Measurements from ENCODE around the gene SULT1A3.
"Not testable (repeated sequence)": the region's sequence is repeated elsewhere in the genome, so short reads cannot be mapped to it uniquely, and the experiment has no call there.

SULT1A3 gene

DNA sequence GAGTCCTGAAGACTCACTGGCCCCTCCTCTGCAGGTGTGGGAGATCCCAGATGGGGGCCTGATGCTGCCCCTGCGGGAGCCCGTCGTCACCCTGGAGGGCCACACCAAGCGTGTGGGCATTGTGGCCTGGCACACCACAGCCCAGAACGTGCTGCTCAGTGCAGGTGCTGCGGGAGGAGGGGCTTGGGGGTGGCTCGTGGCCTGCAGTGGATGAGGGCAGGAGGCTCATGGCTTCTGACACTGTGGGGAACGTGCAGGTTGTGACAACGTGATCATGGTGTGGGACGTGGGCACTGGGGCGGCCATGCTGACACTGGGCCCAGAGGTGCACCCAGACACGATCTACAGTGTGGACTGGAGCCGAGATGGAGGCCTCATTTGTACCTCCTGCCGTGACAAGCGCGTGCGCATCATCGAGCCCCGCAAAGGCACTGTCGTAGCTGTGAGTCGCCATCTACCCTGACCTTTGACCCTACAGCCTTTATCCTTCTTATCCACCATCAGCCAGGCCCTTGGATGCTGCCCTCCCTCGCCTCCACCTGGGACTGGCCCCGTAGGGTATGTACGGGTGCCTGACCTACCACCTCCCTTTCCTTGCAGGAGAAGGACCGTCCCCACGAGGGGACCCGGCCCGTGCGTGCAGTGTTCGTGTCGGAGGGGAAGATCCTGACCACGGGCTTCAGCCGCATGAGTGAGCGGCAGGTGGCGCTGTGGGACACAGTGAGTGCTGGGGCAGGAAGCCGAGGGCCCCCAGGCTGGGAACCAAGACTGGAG is 12.1 kb upstream of the SULT1A3 start:
- peak; percentile 64 to 87 (median 79) for DNase-seq

GRCh38 chr16:30187556-30187865 is 11.5 kb upstream of the SULT1A3 start:
- no peak for DNase-seq

GRCh38 chr16:30187971-30188561 is 11.0 kb upstream of the SULT1A3 start:
- DNase-seq = no peak

- not testable (repeated sequence) for DNase-seq
These were observed 7.9 kb upstream of the SULT1A3 start for GRCh38 chr16:30191158-30191557.

GRCh38 chr16:30193098-30193497 is 6.0 kb upstream of the SULT1A3 start:
- not testable (repeated sequence) for DNase-seq

DNA sequence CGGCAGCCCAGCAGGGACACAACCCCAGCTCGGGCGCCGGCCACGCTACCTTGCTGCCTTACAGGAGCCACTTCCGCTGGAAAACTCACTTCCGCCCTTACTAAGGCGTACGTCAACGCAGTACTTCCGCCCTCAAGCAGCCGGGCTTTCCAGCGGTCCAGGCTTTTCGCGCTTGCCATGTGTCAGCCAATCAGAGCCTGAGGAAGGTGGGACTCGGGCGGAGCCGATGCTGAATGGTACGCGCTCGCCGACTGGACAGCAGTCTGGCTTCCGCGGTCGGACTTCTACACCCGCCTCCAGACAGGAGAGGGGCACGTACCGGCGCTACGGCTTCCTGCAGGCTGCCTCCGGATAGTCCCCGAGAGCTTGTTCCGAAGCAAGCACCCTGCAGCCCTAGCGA is 5.4 kb upstream of the SULT1A3 start, which contains the start of the genes BOLA2B and SLX1A:
BOLA2B (minus strand) TSS at position 52 of the 400 bp plus-strand sequence. CDS start 71 bp downstream, outside the sequence.
SLX1A (plus strand) TSS at position 261 of the 400 bp plus-strand sequence. CDS start 210 bp downstream, outside the sequence.
- DNase-seq = not testable (repeated sequence)

- not testable (repeated sequence) for DNase-seq
These were observed 4.7 kb upstream of the SULT1A3 start for GRCh38 chr16:30194172-30194925.

- not testable (repeated sequence) for DNase-seq
These were observed 2.1 kb upstream of the SULT1A3 start for GRCh38 chr16:30197001-30197400.

- DNase-seq = not testable (repeated sequence)
These were observed 721 bp downstream of the SULT1A3 start for GRCh38 chr16:30199608-30200343.

DNA sequence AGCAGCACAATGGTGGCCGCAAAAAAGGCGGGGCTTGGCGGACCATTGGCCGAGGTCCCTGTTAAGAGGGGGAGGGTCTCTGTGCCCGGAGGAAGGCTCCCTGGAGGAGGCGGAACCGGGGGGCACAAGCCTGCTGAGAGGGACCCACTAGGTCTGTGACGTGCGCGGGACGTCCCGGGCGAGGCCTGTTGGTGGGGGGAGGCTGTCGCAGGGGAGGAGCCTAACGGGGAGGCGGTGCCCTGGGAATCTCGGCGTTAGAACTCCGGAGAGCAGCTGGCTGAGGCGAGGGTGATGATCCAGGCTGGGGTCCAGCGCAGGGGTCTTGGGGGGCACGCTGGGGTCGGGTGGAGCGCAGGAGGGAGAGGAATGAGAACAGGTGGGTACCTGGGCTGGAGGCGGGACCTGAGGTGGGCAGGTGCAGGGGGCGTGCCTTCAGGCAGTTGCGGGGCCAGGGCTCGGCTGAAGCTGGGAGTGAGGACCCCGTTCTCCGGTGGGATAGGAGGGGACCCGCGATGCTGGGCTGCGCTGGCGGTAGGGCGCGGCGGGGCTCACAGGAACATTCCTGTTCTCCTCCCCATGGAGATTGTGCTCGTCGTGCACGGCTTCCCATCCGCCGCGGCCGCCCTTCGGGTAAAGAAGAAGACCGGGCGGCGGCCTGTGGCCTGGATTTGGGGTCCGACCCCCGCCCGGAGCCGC is 6.6 kb downstream of the SULT1A3 start:
- DNase-seq = not testable (repeated sequence)

GRCh38 chr16:30206252-30206651 is 7.2 kb downstream of the SULT1A3 start:
- not testable (repeated sequence) for DNase-seq

- not testable (repeated sequence) for DNase-seq
These were observed 8.1 kb downstream of the SULT1A3 start for GRCh38 chr16:30207063-30207704.

DNA sequence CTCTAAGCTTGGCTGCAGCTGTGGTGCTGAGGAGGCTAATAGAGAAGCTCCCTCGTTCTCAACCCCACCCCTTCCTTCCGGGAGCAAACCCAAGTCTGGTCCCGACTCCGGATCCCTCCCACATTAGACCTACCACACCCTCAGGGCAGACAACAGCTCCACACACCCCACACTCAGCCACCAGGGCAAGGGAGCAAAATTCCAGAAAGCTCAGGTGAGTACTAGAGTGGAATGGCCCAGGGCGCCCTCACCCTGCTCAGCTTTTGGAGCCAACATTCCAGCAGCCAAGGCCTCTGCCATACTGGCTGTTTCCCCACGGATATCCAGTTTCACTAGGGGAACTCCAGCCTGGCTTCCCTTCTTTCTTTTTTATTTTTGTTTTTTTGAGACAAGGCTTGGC is 10.0 kb downstream of the SULT1A3 start:
- not testable (repeated sequence) for DNase-seq

- not testable (repeated sequence) for DNase-seq
These were observed 12.4 kb downstream of the SULT1A3 start for GRCh38 chr16:30211414-30211813.

- not testable (repeated sequence) for DNase-seq
These were observed 18.0 kb downstream of the SULT1A3 start for GRCh38 chr16:30217082-30217481.

- not testable (repeated sequence) for DNase-seq
These were observed 49.3 kb downstream of the SULT1A3 start, which contains the start of gene NPIPB13 for GRCh38 chr16:30248379-30248778. Gene NPIPB13, minus strand, starts transcription at chr16:30248479. Its CDS starts 2,906 bp downstream, at chr16:30245573.

All from stimulated activated naive CD4-positive, alpha-beta T cell (primary cell).